ES-I3 (cell line): ENCODE data around the gene MATK.

ENCODE experiments used
- H3K36me3 ChIP-seq: 2 replicates; pipeline ENCODE4 v1.6.1; 2013; ENCODE audit warnings: mild to moderate bottlenecking, low read length, control low read depth, moderate library complexity; ENCODE audit not compliant: insufficient read depth
- H3K4me1 ChIP-seq: 2 replicates; pipeline ENCODE4 v1.6.1; 2013; ENCODE audit warnings: mild to moderate bottlenecking, control low read depth, low read length; ENCODE audit not compliant: insufficient read depth
- H3K9ac ChIP-seq: 2 replicates; pipeline ENCODE4 v1.6.1; 2013; ENCODE audit warnings: low read depth, mild to moderate bottlenecking, low read length, moderate library complexity
- H3K9me3 ChIP-seq: 2 replicates; pipeline ENCODE4 v1.6.1; 2013; ENCODE audit warnings: mild to moderate bottlenecking, low read length, moderate library complexity; ENCODE audit not compliant: control insufficient read depth, insufficient read depth

Gene MATK

DNA sequence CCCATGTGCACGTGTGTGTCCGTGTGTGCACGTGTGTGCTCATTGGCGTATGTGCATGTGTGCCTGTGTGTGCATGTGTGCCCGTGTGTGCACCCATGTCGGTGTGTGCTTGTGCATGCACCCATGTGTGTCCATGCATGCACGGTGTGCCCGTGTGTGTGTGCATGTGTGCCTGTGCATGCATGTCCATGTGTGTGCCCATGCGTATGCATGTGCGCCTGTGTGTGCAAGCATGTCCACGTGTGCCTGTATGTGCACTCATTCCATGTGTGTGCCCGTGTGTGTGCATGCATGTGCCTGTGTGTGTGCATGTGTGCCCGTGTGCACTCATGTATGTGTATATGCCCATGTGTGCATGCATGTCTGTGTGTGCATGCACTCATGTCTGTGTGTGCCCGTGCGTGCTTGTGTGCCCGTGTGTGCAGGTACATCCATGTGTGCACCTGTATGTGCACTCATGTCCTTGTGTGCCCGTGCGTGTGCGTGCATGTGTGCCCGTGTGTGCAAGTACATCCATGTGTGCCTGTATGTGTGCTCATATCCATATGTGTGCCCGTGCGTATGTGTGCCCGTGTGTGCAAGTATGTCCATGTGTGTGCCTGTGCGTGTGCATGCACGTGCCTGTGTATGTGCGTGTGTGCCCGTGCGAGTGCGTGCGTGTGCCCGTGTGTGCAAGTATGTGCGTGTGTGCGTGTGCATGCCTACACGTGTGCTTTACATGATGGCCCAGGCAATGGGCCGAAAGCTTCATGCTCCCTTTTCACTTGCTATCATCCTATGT is 21.6 kb upstream of the MATK start:
- no peaks in the 10 kb centered on the region for H3K9me3 ChIP-seq
- no peak overlapping the region for H3K9ac ChIP-seq
- H3K36me3 ChIP-seq = no peaks in the 10 kb centered on the region
- no peaks in the 10 kb centered on the region for H3K4me1 ChIP-seq

DNA sequence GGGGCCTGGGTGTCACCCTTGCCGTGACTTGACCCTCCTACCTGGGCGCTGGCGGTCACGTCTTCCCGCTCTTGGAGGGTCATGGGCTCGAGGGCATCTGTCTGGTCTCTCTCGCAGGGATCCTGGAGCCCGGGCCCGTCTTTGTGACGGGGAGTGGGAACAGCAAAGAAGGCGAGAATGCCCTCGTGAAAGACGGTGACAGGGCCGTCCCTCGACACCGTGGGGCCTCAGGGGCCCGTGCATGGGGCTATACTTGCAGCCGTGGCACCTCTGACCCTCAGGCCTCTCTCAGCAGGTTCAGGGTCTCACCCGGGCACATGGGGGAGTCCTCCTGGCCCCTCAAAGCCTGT is 20.9 kb upstream of the MATK start:
- Histone ChIP-seq H3K9me3 (no peaks in the 10 kb centered on the region), H3K4me1 (no peaks in the 10 kb centered on the region), H3K36me3 (no peaks in the 10 kb centered on the region), H3K9ac (no peak overlapping the region)

- no peaks in the 10 kb centered on the region for H3K9me3 ChIP-seq
- no peaks in the 10 kb centered on the region for H3K4me1 ChIP-seq
- no peak overlapping the region for H3K9ac ChIP-seq
- no peaks in the 10 kb centered on the region for H3K36me3 ChIP-seq
These were observed 19.7 kb upstream of the MATK start for GRCh38 chr19:3805859-3806258.

GRCh38 chr19:3804429-3804828 is 18.2 kb upstream of the MATK start:
- Histone ChIP-seq H3K4me1 (no peaks in the 10 kb centered on the region), H3K9me3 (no peaks in the 10 kb centered on the region), H3K9ac (no peak overlapping the region), H3K36me3 (no peaks in the 10 kb centered on the region)

DNA sequence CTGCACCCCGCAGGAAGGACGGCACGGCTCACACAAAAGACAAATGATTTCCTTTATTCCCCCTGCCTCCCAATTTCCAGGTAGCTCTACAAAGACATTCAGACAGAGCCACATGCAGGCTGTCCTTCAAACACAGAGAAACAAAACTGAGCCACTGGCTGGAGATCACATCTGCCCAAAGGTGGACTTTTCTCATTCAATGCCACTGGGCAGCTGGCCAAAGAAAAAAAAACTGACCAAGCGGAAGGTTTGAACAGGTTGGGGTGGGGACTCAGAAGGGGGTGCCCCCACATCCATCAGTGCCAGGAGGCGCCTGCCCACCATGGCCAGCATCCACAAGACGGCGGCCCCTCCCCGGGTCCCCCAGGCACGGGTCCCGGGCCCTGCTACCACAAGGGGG is 17.8 kb upstream of the MATK start:
- Histone ChIP-seq H3K9ac (no peak overlapping the region), H3K36me3 (no peaks in the 10 kb centered on the region; the same call in 1 of the 2 replicates), H3K9me3 (no peaks in the 10 kb centered on the region), H3K4me1 (no peaks in the 10 kb centered on the region)

- H3K36me3 ChIP-seq = no peaks in the 10 kb centered on the region; the same call in 1 of the 2 replicates
- no peaks in the 10 kb centered on the region for H3K4me1 ChIP-seq
- no peak overlapping the region for H3K9ac ChIP-seq
- H3K9me3 ChIP-seq = no peaks in the 10 kb centered on the region
These were observed 17.1 kb upstream of the MATK start for GRCh38 chr19:3803114-3803888.

DNA sequence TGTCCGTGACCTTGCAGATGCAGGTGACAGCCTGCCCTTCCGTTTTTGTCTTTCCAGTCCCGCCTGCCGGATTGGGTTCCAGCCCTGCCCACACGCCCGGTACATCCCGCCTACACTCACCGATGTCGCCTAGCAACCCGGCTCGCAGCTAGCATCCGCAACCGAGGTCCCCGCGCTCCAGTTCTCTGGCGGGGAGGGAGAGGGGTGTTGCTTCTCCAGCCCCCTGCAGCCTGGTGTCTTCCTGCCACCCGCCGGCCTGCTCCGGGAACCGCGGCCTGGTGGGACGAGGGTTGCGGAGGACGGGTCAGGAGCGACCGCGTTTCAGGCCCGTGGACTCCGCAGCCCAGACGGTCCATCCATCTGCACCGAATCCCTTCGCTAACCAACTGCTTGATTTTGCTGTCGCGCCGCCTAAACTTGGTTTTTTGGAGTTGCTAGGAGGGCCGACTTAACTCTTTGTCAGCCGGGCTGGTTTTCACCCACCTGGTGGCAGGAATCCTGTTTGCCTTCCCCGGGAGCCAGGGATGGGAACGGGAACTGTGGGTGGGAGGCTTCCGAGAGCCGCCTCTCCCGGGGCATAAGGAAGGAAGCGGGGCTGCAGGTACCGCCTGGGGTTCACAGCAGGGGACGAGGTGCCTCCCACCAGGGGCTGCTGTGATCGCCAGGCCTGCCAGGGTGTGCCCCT is 15.4 kb upstream of the MATK start:
- Histone ChIP-seq H3K9ac (peak overlapping the region; percentile 24; the same call in 1 of the 2 replicates), H3K9me3 (peaks cover 6% of the 10 kb centered on the region; the same call in 1 of the 2 replicates), H3K4me1 (no peaks in the 10 kb centered on the region)

DNA sequence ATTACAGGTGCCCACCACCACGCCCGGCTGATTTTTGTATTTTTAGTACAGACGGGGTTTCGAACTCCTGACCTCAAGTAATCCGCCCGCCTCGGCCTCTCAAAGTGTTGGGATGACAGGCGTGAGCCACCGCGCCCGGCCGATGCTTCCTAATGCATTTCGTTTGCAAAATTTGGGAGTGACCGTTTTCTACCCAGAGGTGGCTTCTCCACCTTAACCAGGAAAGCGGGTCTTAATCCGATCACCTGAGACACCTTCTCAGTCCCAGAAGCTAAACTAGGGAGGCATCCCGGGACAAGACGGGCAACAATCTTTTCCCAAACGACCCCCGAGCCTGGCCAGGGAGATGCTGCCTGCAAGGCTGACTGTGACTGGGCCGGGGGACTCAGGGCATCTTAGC is 14.8 kb upstream of the MATK start:
- no peaks in the 10 kb centered on the region for H3K4me1 ChIP-seq
- H3K9ac ChIP-seq = peak overlapping the region; percentile 24; the same call in 1 of the 2 replicates
- H3K9me3 ChIP-seq = peaks cover 7% of the 10 kb centered on the region; the same call in 1 of the 2 replicates
- H3K36me3 ChIP-seq = no peaks in the 10 kb centered on the region; the same call in 1 of the 2 replicates

More for the DNA sequence above, 15.4 kb upstream of the MATK start:
- no peaks in the 10 kb centered on the region; the same call in 1 of the 2 replicates for H3K36me3 ChIP-seq

DNA sequence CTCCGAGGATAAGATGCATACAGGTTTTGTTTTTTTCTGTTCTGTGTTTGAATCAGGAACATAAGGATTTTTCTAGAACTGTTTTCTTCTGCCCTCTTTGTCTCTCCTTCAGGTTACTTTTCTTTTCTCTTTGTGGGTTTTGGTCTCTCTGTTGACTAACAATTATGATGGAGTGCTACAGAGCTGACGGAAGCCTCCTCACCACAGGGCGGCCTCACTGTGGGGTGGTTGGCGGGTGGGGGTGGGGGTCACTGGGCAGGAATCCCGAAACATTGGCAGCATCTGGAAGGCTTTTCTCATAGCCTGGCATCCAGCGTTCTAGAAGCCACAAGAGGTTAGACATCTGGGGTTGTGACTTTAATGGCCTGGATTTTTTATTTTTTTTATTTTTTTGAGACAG is 12.0 kb upstream of the MATK start:
- H3K4me1 ChIP-seq = no peaks in the 10 kb centered on the region
- no peak overlapping the region for H3K9ac ChIP-seq
- H3K9me3 ChIP-seq = peaks cover 7% of the 10 kb centered on the region; the same call in 1 of the 2 replicates
- no peaks in the 10 kb centered on the region; the same call in 1 of the 2 replicates for H3K36me3 ChIP-seq

DNA sequence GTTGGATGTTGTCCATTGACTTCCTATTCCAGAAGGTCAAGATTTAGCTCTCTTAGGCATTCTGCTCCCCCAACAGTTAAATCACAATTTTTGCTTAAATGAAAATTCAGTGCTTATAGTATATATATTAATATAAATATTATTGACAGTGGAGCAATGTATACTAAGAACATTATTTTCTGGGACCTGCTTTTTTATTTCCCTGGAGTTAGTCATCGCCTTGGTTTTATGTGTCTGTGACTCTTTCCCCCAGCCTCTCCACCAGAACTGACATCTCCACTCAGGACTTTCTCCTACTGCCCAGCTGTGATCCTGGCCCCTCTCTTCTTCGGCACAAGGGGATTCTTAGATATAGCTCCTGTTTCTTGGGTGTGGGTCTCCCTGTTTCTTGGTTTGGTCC is 10.2 kb upstream of the MATK start:
- Histone ChIP-seq H3K4me1 (no peaks in the 10 kb centered on the region), H3K36me3 (no peaks in the 10 kb centered on the region; the same call in 1 of the 2 replicates), H3K9me3 (peaks cover 7% of the 10 kb centered on the region; the same call in 1 of the 2 replicates), H3K9ac (no peak overlapping the region)

DNA sequence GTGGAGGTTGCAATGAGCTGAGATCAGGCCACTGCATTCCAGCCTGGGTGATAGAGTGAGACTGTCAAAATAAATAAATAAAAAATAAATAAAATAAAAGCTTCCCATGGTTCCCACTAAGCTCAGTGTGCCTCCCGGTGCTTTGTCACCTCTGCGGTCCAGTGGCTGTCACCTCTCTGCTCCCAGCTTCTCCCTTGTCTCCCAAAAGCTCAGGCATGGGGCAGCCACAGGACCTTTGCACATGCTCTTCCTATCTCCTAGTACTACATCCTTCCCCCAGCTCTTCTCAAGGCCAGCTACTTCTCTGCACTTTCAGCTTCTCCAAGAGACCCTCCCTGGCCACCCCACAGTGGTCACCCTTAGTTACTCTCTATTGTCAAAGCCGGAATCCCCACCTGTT is 7.6 kb upstream of the MATK start:
- Histone ChIP-seq H3K9ac (no peak overlapping the region), H3K36me3 (no peaks in the 10 kb centered on the region; the same call in 1 of the 2 replicates)

DNA sequence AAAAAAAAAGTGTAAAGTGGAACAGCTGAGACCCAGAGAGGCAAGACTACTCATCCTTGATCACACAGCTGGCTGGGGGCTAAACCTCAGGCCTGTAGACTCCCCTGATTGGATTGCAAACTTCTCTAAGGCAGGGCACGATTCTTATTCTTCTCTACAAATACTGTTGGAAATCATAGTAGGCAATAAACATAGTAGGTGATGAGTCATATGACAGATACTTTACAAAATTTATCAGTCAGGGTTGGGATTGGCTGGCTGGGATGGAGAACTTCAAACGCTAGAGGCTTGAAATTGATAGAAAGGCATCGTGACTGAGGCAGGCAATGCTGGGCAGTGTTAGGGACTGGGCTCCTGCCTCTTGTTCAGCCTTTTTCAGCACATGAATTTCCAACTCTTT is 5.9 kb upstream of the MATK start:
- no peaks in the 10 kb centered on the region for H3K36me3 ChIP-seq
- peaks cover 5% of the 10 kb centered on the region; the same call in 1 of the 2 replicates for H3K9me3 ChIP-seq
- no peak overlapping the region for H3K9ac ChIP-seq
- no peaks in the 10 kb centered on the region for H3K4me1 ChIP-seq

More for the DNA sequence above, 7.6 kb upstream of the MATK start:
- H3K9me3 ChIP-seq = peaks cover 7% of the 10 kb centered on the region; the same call in 1 of the 2 replicates
- H3K4me1 ChIP-seq = no peaks in the 10 kb centered on the region

- no peaks in the 10 kb centered on the region for H3K36me3 ChIP-seq
- no peak overlapping the region for H3K9ac ChIP-seq
- no peaks in the 10 kb centered on the region for H3K4me1 ChIP-seq
- H3K9me3 ChIP-seq = no peaks in the 10 kb centered on the region
These were observed 4.8 kb upstream of the MATK start for GRCh38 chr19:3790941-3791340.

- H3K9me3 ChIP-seq = no peaks in the 10 kb centered on the region
- H3K4me1 ChIP-seq = no peaks in the 10 kb centered on the region
- no peak overlapping the region for H3K9ac ChIP-seq
- no peaks in the 10 kb centered on the region for H3K36me3 ChIP-seq
These were observed 4.1 kb upstream of the MATK start for GRCh38 chr19:3790209-3790734.
